Measurements from ENCODE around the gene PLCD3.

PLCD3 gene

DNA sequence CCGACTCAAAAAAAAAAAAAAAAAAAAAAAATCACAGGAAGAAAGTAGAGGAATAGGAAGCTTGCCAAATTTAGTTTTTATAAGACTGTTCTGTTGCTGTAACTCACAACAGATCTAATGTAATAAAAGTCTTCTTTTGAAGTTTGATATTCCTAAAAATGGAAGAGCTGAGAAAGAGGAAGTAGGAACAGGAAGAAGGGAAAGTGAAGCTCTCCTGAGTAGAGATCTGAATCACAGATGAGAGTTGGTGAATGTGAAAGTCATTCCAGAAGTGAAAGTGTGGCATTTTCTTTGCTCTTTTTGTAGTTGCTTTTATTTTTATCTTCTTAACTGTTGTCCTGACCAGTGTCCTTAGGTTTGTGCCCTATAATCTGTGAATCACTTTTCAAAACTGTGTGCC is 69.1 kb downstream of the PLCD3 start:
- DNase-seq: no peak

DNA sequence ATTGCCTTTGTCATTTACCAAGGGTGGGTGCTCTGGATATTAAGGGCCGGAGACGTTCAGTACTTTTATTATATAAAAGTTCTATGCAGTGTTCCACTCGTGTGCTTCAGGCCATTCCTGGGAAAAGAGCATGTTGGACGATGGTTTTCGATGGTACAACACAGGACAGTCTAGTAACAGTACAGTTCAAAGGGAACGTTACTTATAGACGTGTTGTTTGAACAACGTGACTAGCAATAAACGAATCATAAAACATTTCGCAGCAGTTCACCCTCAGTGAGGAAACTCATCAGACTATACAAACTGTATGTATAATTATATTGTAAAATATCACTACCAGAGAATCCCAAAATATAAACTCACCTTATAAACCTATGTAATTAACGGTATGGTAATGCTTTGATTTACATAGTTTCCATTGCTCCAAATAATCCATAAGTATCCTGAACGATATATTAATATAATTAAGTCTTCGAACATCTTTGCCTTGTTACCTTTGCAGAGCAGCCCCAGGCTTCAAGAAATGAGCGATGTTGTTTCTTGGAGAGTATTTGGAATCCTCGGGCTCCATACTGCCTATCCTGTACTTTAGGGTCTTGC is 70.6 kb downstream of the PLCD3 start:
- no peak for DNase-seq

DNA sequence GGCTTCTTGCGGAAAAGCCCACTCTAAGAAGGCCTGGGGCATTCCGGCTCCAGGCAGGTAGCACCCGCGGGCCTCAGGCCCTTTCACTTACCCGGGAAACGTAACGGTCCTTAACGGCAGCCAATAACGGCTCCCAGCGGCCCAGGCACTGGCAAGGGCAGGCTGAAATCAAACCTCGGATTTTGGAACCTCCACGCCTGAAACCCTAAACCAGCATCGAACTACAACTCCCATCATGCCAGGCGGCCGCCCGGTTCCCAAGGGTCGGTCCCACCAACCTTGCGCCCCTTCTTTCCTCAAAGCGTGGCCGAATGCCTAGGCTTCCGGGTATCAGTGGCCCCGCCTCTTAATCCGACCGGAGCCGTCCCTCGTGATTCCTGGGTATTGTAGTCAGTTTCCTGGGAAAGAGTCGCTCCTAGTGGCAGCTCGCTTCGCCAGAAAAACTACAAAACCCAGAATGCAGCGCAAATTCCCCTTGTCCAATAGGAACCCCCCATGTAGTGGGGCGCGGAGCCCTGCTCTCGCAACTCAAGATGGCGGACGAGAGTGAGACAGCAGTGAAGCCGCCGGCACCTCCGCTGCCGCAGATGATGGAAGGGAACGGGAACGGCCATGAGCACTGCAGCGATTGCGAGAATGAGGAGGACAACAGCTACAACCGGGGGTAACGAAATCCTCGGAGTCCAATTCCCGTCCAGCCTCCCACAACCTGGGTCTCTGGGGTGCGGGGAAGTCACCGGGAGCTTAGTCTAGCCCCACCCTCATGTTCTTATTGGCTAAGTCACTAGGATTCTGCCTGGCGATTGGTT is 71.3 kb downstream of the PLCD3 start, which contains the start of gene NMT1:
TSS of gene NMT1 (plus strand) at position 521 of the 809 bp plus-strand sequence. CDS start at position 534, 13 bp downstream.
- DNase-seq: peak; percentile 90

DNA sequence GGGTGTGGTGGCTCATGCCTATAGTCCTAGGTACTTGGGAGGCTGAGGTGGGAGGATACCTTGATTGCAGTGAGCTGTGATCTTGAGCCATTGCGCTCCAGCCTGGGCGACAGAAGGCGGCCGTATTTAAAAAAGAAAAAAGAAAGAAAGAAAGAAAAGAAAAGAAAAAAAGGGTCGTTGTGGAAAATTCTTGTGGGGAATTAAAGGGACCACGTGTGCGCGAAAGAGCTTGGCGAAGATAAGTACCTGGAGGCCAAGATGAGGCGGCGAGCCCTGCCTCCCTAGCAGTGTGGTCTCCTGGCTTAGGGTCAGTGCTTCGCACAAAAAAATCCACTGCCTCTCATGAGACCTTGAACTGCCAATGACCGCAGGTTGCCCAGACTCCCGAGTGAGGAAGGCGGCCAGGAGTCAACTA is 71.9 kb downstream of the PLCD3 start:
- DNase-seq: no peak

Measured in stimulated activated CD4-positive, alpha-beta T cell treated with anti-CD3 and anti-CD28 coated beads, Interleukin-12 subunit alpha, Interleukin-12 subunit beta, amount 100 ng/mL, for 4 hours (primary cell).